ENCODE measurements around the gene KCP.

DNA sequence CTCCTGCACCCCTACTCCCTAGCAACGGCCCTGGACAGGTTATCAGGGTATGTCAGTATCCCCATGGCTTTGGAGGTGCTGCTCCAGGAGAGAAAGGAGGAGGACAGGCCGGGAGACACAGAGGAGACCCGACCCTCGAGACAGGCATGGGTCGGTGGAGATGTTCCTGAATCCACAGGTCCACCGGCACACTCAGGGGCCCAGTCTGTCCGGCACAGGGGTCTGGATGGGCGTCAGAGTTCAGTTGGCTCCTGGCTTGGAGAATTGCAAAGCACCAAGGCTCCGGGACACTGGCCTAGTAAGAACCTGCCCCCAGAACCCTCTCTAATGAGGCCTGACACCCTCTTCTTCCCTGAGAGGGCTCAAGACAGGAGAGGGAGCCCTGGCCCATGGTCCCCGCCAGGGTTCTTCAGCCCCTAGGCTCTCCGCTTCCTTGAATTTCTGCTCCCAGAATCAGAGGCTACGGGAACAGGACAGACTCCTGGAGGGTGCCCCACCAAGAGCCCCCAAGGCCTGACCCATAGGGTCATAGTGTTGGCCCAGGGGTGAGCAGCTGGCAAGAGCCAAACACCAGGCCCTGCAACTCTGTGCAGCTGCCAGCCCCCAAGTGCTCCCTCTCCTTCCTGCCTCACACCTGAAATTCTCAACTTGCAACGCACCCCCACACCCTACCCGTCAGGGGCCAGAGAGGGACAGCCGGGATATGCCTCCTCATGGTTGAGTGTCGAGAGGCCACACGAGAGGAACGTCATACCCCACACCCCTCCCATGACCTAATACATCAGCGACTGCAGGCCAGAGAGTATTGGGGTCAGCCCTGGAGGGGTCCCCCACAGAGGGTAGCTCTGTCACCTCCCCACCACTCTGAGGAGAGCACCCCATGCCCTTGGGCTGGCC is 21.7 kb upstream of the KCP start:
- TF ChIP-seq CTCF (conservative IDR thresholded peaks at IDR 0.05; ENCODE audit: low read length) = no peak
- no peak for TF ChIP-seq EZH2phosphoT487 (IDR thresholded peaks at IDR 0.05; ENCODE audit: borderline replicate concordance)
